K562 (cell line): ENCODE results near the gene FOCAD. TPM values are rescaled to one million over a fixed set of nuclear protein-coding genes. Genes with fewer than 3 reads are reported as not detected.

ENCODE experiments used
- CHD2 ChIP-seq: IDR thresholded peaks from 2 replicates; pipeline ENCODE4 v1.6.1; 2011; ENCODE audit warnings: low read depth, low read length
- E2F6 ChIP-seq, 2 experiments: IDR thresholded peaks; 2 replicates each; pipeline ENCODE4 v1.6.1; 2011; ENCODE audit warnings: borderline replicate concordance in 1 of 2, control low read depth in 1 of 2, low read depth in 1 of 2, low read length in 1 of 2, mild to moderate bottlenecking in 1 of 2, mixed read lengths in 1 of 2, moderate library complexity in 1 of 2; ENCODE audit not compliant: insufficient read depth in 1 of 2, insufficient read length in 1 of 2, poor library complexity in 1 of 2, severe bottlenecking in 1 of 2; ENCODE audit errors: extremely low read depth in 1 of 2
- FOXA1 ChIP-seq: fragments of 450-650 bp; IDR thresholded peaks from 2 replicates; pipeline ENCODE4 v1.6.1; 2016; ENCODE audit warnings: mild to moderate bottlenecking, borderline replicate concordance
- FOXJ2 ChIP-seq: fragments of 200-800 bp; sonication (Bioruptor generic); IDR thresholded peaks from 2 replicates; pipeline ENCODE4 v1.6.1; 2016; ENCODE audit warnings: missing genetic modification characterization, missing compliant biosample characterization
- FUS ChIP-seq: fragments of 200-400 bp; formaldehyde crosslinking; optimal IDR thresholded peaks from 2 replicates; pipeline ENCODE3; 2017; ENCODE audit warnings: low read depth, low read length
- HDAC1 ChIP-seq, 2 experiments: fragments of 450-650 bp; IDR thresholded peaks; 2 replicates each; pipeline ENCODE4 v1.6.1; 2016 to 2017; ENCODE audit warnings: inconsistent platforms in 1 of 2, mild to moderate bottlenecking in 1 of 2, moderate library complexity in 1 of 2
- MLLT1 ChIP-seq, 2 experiments: fragments of 450-650 bp; IDR thresholded peaks; 2 replicates each; pipeline ENCODE4 v1.6.1; 2016
- MYC ChIP-seq, 2 experiments: fragments of 250-450 bp in 1 of 2; sonication (Bioruptor Pico) in 1 of 2; IDR thresholded peaks; 2 replicates each; pipeline versions ENCODE4 v1.5.1 to v1.6.1; 2012 to 2021; ENCODE audit warnings: low read depth in 2 of 2, borderline replicate concordance in 1 of 2, improper control_type of control experiment in 1 of 2, low read length in 1 of 2, mild to moderate bottlenecking in 1 of 2, moderate library complexity in 1 of 2
- NFXL1 ChIP-seq: fragments of 450-650 bp; formaldehyde crosslinking; IDR thresholded peaks from 2 replicates; pipeline ENCODE4 v1.4.0; 2021; ENCODE audit warnings: mild to moderate bottlenecking
- NONO ChIP-seq, 2 experiments: fragments of 200-400 bp in 1 of 2; fragments of 450-650 bp in 1 of 2; formaldehyde crosslinking in 1 of 2; IDR thresholded peaks; 2 replicates each; pipeline ENCODE4 v1.6.1; 2017; ENCODE audit warnings: low read depth in 2 of 2, mild to moderate bottlenecking in 2 of 2, moderate library complexity in 2 of 2, low read length in 1 of 2
- NR1H2 ChIP-seq: sonication (generic); formaldehyde crosslinking; IDR thresholded peaks from 2 replicates; pipeline ENCODE4 v1.4.0; 2020; ENCODE audit warnings: mild to moderate bottlenecking, missing genetic modification reagents
- NRF1 ChIP-seq, 2 experiments: fragments of 450-650 bp; IDR thresholded peaks in 1 of 2; conservative IDR thresholded peaks in 1 of 2; 2 replicates each; pipeline ENCODE4 v1.6.1; 2014; ENCODE audit warnings: mild to moderate bottlenecking in 2 of 2
- PCBP2 ChIP-seq: fragments of 200-400 bp; formaldehyde crosslinking; IDR thresholded peaks from 2 replicates; pipeline ENCODE4 v1.6.1; 2018; ENCODE audit warnings: low read length, low read depth, mild to moderate bottlenecking, moderate library complexity; ENCODE audit not compliant: poor library complexity, severe bottlenecking
- POLR2A ChIP-seq: fragments of 450-650 bp; conservative IDR thresholded peaks from 2 replicates; pipeline ENCODE4 v1.6.1; 2016
- RAD51 ChIP-seq: fragments of 450-650 bp; IDR thresholded peaks from 2 replicates; pipeline ENCODE4 v1.7.1; 2016; ENCODE audit warnings: low read depth, mild to moderate bottlenecking, borderline replicate concordance
- SUPT5H ChIP-seq: fragments of 450-650 bp; IDR thresholded peaks from 2 replicates; pipeline ENCODE4 v1.6.1; 2016
- TBP ChIP-seq: optimal IDR thresholded peaks from 2 replicates; pipeline ENCODE3; 2011; ENCODE audit warnings: low read depth, low read length, improper control_type of control experiment
- TFAP4 ChIP-seq: sonication (generic); formaldehyde crosslinking; IDR thresholded peaks from 2 replicates; pipeline ENCODE4 v1.8.0; 2022; ENCODE audit warnings: missing genetic modification reagents, mild to moderate bottlenecking, moderate library complexity, borderline replicate concordance
- UBTF ChIP-seq, 2 experiments: IDR thresholded peaks; 2 replicates each; pipeline ENCODE4 v1.6.1; 2012; ENCODE audit warnings: improper control_type of control experiment in 2 of 2, low read depth in 2 of 2, low read length in 2 of 2, borderline replicate concordance in 1 of 2
- ZBTB1 ChIP-seq: sonication (generic); formaldehyde crosslinking; IDR thresholded peaks from 2 replicates; pipeline ENCODE4 v1.8.1; 2023; ENCODE audit warnings: missing genetic modification reagents, low read depth, mild to moderate bottlenecking, borderline replicate concordance
- ZEB2 ChIP-seq: fragments of 450-650 bp; IDR thresholded peaks from 2 replicates; pipeline ENCODE4 v1.6.1; 2016
- polyA plus RNA-seq, 8 experiments: library from polyadenylated mRNA; depleted of rRNA in 4 of 8; stranded (reverse) in 5 of 8; unstranded in 3 of 8; fragments of >200 nt; fragmentation: Nextera tagmentation in 2 of 8; fragmentation: Illumina TruSeq in 1 of 8; extraction: Ambion mirVana in 2 of 8; extraction: Trizol in 1 of 8; gene quantifications; 2 replicates each; pipeline versions ENCODE4 v1.2.1 to v1.2.3, GENCODE V29; 2011 to 2014; ENCODE audit warnings: inconsistent platforms in 1 of 8, missing spikeins in 1 of 8
- total RNA-seq, 7 experiments: library from RNA; depleted of rRNA in 6 of 7; stranded (reverse); fragments of >200 nt in 6 of 7; fragmentation: Illumina TruSeq in 2 of 7; extraction: Trizol in 2 of 7; gene quantifications; 2 replicates each; pipeline versions ENCODE4 v1.2.1 to v1.2.3, GENCODE V29; 2011 to 2021; ENCODE audit warnings: low replicate concordance in 1 of 7

FOCAD gene
- total and polyA plus RNA-seq, 9 of the 15 experiments (the other 6 are each of a cell fraction or from before 2014, with no cell fraction given): 0.13 to 2.4 (median 1.6) TPM

- 0 out of 4 replicates have a peak, but pooled peaks of 1 of the 2 experiments have one; percentile 14 for TF ChIP-seq MLLT1 (IDR thresholded peaks at IDR 0.05)
- 0 out of 4 replicates have a peak, but pooled peaks of 1 of the 2 experiments have one; percentile 56 for TF ChIP-seq UBTF (IDR thresholded peaks at IDR 0.05; ENCODE audit: borderline replicate concordance in 1 of 2, low read depth in 2 of 2, low read length in 2 of 2)
- TF ChIP-seq FOXA1: no peak
- TF ChIP-seq ZBTB1 (CRISPR knock-in tag): peak; percentile 58; the same call in 1 of the 2 replicates
- peak; percentile 94 to 95 for TF ChIP-seq NRF1 (conservative IDR thresholded peaks at IDR 0.05 in 1 of 2, IDR thresholded peaks at IDR 0.05 in 1 of 2)
- TF ChIP-seq CHD2: peak; percentile 80
- peak; percentile 20; the same call in 1 of the 2 replicates for TF ChIP-seq TFAP4 (CRISPR knock-in tag)
- peak; percentile 64 for TF ChIP-seq FUS
- TF ChIP-seq NFXL1: no peak
- peak in 1 of 2 experiments; percentile 95; a peak in 2 of 4 replicates for TF ChIP-seq NONO (IDR thresholded peaks at IDR 0.05; ENCODE audit: low read depth in 2 of 2, low read length in 1 of 2)
- TF ChIP-seq MYC (IDR thresholded peaks at IDR 0.05; ENCODE audit: low read depth, low read length): peak; percentile 27; the same call in 1 of the 2 replicates
- no peak for TF ChIP-seq MYC (CRISPR knock-in tag; IDR thresholded peaks at IDR 0.05; ENCODE audit: borderline replicate concordance, low read depth)
- TF ChIP-seq NR1H2 (CRISPR knock-in tag): no peak
- peak in 1 of 2 experiments; percentile 47 for TF ChIP-seq E2F6 (IDR thresholded peaks at IDR 0.05; ENCODE audit: borderline replicate concordance in 1 of 2, extremely low read depth in 1 of 2, insufficient read depth in 1 of 2, insufficient read length in 1 of 2, low read depth in 1 of 2, low read length in 1 of 2, poor library complexity in 1 of 2, severe bottlenecking in 1 of 2)
- TF ChIP-seq POLR2A: peak; percentile 77
- peak; percentile 24; the same call in 1 of the 2 replicates for TF ChIP-seq SUPT5H
- TF ChIP-seq HDAC1 (IDR thresholded peaks at IDR 0.05): no peak
- no peak for TF ChIP-seq FOXJ2 (tag)
- no peak for TF ChIP-seq PCBP2
- TF ChIP-seq RAD51: no peak
- no peak for TF ChIP-seq ZEB2
- peak; percentile 91 for TF ChIP-seq TBP
Observed at GRCh38 chr9:20684035-20684874, at the start of gene FOCAD (continued).
